Measurements from ENCODE around the gene SLC17A9.
"Not testable (repeated sequence)": the region's sequence is repeated elsewhere in the genome, so short reads cannot be mapped to it uniquely, and the experiment has no call there.

SLC17A9 gene

DNA sequence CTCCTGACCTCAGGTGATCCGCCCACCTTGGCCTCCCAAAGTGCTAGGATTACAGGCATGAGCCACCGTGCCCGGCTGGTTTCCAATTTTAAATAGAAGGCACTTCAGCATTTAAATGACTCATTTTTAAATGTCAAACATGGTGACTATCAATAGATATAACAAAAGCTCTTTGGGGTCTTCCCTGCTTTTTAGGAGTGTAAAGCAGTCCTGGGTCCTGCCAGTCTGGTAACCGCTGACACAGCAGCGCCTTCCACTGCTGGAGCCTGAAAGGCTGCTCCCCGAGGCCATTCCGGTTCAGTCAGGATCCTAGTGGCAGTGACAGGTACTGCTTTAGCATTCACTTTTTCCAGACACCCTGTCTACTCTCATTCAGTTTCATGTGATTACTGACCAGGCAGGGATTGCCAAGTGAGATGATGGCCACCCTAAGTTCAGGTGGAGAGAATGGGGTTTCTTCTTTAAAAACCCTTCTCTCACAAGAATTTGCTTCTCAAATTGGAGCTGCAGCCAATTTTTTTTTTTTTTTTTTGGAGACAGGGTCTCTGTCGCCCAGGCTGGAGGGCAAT lies 31.3 kb upstream of the SLC17A9 start:
- peak; percentile 76 for DNase-seq

DNA sequence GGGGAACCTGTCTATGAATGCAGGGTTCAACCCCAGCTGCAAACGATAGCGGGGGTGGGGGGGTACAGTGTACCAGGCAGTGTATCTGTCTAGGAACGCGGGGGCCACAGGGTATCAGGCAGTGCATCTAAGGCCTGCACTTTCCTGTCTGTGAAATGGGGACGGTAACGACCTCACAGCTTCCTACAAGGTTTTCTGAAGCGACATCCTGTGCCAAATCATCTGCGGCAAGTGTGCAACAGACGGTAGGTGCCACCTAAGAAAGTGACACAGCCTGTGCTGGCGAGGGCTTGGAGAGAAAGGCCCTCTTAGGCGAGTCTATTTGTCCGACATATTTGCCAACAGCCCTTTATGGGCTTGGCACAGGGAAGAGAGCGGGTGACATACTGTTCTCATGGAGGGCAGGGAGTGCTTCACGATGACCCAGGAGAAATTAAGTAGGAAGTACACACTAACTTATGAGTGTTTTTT lies 30.0 kb upstream of the SLC17A9 start:
- peak; percentile 67 for DNase-seq

DNA sequence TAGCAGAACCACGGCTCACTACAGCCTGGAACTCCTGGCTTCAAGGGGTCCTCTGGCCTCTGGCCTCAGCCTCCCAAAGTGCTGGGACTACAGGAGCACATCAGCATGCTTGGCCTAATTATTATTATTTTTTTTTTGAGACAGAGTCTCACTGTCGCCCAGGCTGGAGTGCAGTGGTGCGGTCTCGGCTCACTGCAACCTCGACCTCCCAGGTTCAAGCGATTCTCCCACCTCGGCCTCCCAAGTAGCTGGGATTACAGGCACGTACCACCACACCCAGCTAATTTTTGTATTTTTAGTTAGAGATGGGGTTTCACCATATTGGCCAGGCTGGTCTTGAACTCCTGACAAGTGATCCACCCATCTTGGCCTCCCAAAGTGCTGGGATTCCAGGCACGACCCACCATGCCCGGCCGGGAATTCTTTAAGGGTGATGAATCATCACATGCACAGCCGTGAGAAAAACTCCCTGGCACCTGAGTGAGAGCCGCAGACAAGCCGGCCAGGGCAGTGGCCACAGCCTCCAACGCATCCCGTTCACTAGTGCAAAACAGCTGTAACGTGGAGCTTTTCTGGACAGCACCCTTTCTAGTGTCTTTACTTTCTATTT lies 29.3 kb upstream of the SLC17A9 start:
- DNase-seq, result not testable (repeated sequence)

DNA sequence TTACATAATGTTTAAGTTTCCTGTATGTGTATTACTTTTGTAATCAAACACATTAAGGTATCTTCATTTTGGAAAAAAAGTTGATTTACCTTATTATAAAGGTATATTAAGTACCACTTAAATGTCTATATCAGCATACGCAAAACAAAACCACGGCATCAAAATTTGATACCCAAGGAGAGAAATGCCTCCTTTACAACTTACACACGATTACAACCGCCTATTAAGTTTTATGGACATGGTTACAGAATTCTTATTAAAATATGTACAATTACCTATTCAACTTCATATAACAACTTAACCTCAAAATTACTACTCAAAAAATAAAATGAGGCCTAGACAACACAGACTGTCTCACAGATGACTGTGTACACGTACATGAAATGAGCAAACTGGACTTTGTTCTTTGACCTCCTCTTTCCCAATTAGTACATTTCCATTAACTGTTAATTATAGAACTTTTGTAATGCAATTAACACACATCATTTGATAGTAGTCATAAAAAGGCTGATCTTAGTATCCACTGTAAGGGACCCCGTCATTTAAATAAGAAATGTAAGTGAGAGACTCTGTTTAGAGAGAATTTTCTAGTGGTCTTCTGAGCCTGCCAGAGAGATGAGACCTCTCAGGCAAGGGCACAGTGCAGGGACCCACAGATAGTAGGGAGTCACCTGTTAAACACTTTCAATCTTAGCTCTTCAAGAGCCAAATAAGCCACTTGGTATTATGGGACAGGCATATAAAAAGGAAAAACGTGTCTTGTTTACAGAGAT lies 28.7 kb upstream of the SLC17A9 start:
- no peak for DNase-seq

DNA sequence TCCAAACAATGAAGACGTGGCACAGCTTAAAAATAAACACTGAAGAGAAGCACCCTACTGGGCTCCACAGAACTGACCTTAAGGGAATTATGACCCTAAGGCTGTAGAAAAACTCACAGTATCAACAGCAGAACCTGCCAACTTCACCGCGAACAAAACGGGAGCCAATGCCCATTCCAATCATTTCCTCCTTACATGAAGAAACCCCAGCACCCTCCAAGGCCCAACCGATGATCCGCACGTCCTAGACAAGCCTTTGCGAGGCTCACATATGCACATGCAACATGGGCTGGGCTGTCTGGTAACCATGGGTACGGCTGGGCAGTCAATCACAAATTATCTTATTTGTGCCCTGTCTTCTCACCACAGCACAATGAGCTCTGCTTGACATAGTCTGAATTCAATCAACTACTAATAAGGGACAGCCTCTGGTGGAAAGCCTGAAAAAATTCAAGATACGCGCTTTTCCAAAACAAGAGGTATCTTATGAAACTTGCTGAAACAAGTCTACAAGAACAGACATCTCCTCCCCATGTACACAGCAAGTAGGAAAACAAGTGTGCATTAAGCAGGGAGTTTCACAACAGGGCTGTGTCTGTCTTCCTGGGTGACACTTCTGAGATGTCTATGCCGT lies 27.9 kb upstream of the SLC17A9 start:
- DNase-seq, result no peak

DNA sequence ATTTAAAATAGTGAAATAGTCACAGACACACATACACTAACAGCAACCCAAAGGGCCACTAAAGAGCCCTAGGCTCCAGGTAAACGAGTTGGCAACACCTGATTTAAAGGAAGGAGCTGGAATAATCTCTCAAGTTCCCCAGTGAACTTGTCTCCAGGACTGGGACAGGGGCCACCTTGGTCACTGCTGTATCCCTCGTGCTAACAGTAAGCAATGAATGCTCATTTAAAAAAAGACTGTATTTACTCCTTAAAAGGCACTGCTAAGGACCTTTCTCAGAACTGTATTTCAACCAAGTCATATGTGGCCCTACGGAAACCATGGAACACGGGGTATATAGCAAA lies 27.5 kb upstream of the SLC17A9 start:
- DNase-seq, result no peak

DNA sequence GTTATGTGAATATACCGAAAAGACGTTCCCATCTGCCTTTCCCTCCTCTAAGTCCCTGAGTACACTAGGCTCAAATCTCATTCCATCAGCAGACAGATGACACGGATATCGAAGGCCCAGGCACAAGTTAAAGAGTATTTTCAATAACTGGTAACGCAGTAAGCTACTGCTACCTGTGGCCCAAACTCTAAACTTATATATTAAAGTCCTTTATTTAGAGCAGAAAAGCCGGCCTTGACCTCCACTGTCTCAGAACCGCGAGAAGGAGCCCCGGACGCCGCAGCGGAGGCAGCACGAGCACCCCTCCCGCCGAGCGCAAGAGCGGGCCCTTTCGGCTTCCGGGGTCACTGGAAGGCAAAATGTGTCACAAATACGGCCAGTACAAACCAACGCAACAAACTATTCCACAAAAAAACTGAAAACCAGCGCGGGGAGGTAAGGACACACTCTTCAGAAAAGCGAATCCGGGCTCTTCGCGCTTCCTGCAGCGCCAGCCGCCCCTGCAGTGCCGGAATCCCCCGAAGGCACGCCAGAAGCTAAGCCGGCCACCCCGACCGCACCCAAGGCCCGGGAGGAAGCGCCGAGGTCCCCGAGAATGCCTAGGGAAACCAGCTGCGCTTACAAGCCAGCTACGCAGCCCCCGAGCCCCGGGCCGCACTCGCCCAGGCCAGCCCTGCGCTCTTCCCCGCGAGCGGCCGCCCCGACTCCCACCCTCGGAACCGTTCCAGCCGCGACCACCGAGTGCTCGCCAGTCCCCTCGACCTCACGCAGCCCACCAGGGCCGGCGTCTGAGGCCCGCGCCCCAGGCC lies 26.9 kb upstream of the SLC17A9 start:
- peak; percentile 66 for DNase-seq

DNA sequence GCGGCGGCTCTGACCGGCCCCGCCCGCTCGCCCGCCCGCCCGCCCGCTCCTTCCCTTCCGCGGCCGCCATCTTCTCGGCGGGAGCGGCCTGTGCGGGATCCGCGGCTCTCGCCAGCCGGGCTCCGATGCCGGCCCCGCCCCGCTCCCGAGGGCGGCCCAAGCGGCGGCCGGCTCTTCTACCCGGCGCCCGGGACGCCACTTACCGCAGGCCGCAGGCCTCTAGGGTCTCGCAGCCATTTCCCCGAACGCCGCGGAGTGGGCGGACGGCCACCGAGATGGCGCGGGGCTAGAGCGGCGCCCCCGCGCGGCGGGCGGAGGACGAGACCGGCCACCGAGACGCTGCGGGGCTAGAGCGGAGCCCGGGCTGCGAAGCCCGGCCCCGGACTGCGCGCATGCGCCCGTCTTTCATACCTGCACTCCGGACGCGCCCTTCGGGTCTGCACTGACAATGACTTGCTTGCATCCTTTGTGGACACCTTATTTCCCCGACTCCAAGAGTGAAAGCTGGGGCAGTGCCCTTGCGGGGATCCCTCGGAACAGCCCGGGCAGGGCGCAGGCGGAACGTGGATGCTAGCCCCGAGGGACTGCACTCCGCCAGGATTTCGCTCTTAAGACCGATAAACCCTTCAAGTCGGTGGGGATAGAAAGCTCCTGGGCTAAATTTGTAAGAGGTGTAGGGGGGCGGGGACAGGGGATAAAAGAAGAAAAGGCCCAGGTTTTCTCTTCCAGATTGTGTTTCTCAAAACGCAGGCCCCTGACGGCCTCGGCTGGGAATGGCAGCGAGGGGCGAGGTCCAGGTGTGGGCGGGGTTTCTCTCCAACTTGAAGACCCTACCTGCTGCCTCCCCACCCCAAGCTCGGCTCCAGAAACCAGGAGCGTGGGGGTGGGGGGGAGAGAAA lies 26.0 kb upstream of the SLC17A9 start, which contains the start of gene DIDO1:
DIDO1 (minus strand) TSS at position 277 of the 899 bp plus-strand sequence.
- peak; percentile 92 for DNase-seq

DNA sequence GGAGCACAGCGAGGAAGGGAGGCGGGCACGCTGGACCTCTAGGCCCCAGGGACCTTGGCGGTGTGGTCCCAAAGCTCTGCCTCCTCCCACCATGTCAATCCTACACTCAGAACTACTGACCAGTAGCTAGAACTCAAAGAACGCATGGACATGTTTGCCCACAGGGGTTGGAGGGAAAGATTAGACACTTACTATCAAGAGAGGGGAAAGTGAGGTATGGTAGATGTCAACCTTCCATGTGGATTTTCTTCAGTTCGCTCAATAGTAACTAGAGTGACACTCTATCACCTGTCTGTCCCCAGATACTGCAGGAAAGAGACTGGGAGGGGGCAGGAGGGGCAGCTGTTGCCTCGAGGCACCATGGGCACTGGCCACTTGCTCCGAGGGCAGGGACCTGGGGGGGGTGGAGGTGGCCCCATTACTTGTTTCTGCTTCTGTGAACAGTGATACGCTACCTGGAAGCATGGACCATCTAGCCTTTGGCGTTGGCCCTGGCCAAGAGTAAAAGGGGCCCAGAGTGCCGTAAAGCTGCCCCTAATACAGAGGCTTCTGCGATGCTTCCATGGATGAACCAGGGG lies 25.3 kb upstream of the SLC17A9 start:
- DNase-seq, result no peak

DNA sequence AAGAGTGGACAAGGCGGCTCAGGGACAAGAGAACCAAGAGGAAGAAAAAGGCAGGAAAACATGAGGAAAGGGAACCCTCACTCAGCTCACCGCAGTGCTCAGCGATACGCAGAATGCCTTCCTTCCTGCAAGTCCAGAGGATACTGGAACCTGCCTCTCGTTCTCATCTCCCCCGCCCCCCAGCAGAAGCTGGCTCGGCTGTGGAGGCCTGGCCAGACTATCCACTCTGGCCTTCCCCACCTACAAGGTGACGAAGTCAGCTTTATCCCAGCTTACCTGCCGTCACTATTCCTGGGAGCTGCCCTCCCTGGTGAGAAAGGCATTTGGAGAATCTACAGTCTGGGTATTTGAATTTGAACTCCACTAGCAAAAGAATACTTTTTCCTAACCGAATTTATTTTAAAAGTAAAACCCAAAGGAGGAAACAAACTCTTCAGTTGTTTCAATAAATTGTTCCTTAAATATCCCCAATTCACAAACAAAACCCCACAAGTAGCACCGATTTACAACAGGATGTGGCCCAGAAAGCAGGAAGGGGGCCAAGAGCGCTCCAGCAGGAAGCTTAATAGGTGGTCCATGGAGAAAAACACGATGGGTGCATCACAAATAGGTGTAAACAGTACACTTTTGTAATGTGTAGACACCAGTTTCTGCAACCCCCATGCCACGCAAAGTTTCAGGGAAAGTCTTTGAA lies 24.1 kb upstream of the SLC17A9 start:
- DNase-seq, result no peak

DNA sequence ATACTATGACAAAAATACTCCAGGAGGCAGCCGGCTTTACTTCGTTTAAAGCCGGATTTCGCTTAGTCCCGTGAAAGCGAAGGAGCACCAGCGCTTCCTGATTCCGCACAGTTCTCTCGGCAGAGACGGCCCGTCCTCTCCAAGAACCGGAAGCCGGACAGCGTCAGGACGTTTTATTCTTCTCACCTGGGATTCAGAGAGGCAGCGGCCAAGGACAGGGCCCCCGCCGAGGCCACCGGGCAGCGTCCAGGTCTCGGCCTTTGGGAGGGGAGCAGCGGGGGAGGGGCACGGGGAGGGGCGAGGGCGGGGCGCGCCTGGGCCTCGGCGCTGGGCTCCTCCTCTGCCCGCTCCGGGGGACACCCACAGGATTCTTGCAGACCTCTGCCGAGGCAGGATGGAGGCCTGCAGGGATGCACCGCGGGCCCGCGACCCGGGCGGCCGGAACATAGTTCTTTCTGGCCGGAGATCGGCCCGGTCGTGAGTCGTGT lies 23.4 kb upstream of the SLC17A9 start:
- DNase-seq, result peak; percentile 73

DNA sequence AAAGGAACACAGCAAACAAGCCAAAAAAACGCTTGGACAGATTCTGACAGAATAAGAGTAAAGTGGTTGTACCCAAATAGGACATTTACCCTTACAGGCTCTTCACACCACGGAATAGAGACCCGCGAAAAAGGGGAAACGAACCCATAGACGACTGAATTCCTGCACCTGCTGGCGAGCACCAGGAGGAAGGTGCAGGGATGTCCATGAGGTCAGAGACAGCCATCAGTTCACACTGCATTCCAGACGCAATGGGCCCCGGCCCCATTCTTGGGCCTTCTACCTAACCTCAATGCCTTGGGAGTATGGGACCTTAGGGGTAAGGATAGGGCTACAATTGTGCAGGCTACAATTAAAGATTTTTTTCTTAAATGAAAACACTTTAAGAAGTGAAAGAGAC lies 21.0 kb upstream of the SLC17A9 start:
- DNase-seq, result no peak

DNA sequence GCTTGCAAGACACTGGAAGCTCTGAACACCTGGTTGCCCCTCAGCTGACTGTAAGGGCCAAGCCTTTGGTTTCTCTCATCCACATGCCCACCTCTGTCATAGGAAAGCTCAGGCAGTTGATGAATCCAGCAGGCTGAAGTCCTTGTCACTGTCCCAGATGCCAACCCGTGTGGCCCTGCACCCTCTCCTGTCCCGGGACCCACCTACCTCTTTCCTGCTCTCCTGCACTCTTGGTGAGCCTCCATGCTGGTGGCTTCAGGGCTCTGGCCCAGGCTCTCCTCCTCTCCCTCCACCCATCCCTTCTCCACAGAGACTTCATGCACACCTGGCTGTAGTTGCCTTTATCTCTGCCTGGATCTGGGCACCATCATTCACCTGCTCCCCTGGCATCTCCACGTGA lies 18.5 kb upstream of the SLC17A9 start:
- DNase-seq, result no peak

DNA sequence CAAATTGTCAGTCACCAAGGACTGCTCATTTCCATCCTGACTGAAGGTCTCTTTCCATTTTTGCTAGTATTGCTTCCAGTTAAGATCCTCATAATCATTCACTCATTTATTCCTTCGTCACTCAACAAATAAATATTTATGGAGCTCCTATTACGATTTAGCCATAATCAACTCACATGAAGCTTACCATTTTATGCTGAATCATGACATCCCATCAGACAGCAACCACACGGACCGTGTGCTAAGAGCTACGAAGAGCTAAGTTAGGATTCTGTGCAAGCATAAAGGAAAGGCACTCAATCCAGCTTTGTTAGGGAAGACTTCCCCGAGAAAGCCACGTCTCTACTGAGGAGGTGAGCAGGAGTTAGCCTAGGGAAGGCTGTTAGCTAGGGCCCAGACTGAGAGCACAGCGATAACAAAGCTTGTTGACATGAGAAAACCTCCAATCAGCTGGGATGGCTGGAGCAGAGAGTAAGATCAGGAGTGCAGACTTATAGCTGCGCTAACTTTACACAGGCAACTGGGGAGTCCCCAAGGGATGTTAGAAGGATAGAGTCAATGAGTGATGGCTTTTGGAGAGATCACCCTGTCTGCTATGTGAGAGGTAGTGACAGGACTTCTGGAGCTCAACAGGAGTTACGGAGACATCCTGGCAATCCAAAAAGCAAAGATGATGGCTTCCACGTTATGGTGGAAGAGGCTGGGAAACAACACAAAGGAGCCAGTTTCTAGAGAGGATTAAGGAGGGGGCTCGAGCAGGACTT lies 17.1 kb upstream of the SLC17A9 start:
- no peak for DNase-seq

DNA sequence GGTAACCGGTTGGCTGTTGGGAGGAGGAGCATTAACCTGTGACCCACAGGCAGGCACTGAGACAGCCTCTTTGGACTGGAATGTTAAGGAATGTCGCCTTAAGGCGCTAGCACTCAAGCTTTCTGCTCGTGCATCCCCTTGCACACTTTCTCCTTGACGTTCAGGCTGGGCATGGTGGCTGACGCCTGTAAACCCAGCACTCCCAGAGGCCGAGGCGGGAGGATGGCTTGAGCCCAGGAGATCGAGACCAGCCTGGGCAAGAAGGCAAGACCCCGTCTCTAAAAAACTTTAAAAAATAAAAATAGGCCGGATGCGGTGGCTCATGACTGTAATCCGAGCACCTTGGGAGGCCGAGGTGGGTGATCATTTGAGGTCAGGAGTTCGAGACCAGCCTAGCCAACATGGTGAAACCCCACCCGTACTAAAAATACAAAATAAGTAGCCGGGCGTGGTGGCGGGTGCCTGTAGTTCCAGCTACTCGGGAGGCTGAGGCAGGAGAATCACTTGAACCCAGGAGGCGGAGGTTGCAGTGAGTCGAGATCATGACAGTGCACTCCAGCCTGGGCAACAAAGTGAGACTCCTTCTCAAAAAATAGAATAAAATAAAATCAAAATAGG lies 16.4 kb upstream of the SLC17A9 start:
- no peak for DNase-seq

DNA sequence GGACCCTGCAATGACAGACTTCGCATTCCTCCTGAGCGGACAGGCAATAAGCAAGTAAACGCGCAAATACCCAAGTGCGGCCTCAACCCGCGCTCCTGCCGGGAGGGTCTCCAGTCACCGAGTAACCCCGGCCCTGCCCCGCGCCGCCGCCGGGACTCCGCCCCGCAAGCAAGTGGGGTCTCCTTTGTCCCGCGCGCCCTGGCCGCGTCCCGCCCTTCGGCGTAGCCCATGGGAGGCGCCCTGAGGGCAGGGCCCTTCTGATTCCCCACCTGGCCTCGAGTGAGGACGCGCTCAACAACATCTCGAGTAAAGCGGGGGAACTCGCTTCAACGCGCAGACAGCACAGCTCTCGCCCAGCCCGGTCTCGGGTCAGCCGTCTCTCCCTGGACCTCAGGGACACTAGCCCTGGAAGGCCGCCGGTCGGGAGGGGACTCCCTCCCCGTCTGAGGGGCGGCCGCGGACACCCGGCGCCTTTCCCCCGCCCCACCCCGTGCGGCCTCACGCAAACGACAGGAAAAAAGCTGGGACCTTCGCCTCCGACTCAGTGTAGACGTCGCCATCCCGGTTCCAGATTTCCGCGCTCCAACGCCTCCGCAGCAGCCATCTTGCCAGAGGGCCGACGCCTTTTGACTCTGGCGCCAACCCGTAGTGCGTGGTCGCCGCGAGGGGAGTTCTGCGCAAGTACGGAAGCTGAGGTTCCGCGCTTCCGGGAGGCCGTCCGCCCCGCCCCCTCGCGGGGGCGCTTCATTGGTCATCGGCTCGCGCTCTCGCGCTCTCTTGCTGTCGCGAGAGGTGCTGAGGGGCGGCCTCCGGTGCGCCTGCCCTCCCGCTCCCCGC lies 15.0 kb upstream of the SLC17A9 start:
- DNase-seq, result peak; percentile 97

DNA sequence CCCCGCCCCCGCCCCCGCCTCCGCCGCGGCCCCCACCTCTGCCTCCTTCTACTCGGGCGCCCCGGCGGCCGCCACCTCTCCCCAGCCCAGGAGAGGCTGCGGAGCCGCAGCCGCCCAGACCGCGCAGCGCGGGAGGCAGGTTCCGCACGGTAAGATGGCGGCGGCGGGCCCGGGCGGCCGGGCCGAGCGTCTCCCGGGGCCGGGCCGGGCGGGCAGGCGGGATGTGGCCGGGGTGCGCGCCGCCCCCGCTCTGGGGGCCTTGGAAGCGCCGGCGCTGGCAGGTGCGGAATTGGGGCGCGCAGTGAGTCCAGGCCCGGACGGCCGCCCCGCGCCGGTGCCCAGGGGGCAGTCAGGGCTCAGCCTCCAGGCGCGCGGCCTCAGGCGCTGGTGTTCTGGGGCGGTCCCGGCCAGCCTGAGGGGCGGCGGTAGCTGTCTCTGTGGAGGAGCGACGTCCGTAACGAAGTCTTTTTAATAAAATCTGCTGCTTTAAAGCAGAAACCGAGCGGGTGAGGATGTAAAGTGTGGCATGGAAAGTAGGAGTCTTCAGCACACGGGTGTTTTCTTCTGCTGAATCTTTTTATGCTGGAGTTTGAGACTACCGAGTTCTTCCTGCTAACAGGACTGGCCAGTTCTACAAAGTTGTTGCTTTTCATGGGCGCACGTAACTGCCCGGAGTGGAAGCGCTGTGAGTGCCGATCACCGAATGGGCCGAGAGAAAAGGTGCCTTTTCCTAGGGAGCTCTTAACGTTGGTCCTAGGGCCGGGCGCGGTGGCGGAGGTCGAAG lies 14.2 kb upstream of the SLC17A9 start, which contains the start of gene GID8:
GID8 (plus strand) TSS at position 43 of the 784 bp plus-strand sequence. CDS start 3,356 bp downstream, outside the sequence.
- peak; percentile 55 for DNase-seq
